GM12878 (cell line): ENCODE measurements around the gene MAPT. TPM values are rescaled to one million over a fixed set of nuclear protein-coding genes. Genes with fewer than 3 reads are reported as not detected.

Experiments used
- ATAC-seq: fragments of 200-7000 bp; cut with Tn5 transposase; 3 replicates; pipeline ENCODE4 v1.9.1; 2020; ENCODE audit warnings: mild to moderate bottlenecking, moderate library complexity
- BruUV-seq: library from RNA; stranded (reverse); fragments of 400-500 nt; replicated peaks from 2 replicates; lab custom pipeline; 2021; lab: Mats Ljungman, UMichigan
- CTCF ChIA-PET: fragments of 300-600 bp; sonication (Branson Sonifier 250); formaldehyde crosslinking; extraction: SDS; loops from one replicate; lab custom pipeline; 2021; ENCODE audit warnings: inconsistent platforms; lab: Yijun Ruan, JAX
- POLR2A ChIA-PET: fragments of 350-600 bp; formaldehyde crosslinking; extraction: SDS; loops from one replicate; lab custom pipeline; 2021; ENCODE audit warnings: inconsistent platforms; lab: Charles Lee
- RAD21 ChIA-PET: fragments of 300-600 bp; sonication (Branson Sonifier 250); formaldehyde crosslinking; loops from one replicate; lab custom pipeline; 2023; ENCODE audit warnings: antibody characterized with exemption; ENCODE audit not compliant: unreplicated experiment; lab: Charles Lee
- SMC1A ChIA-PET: fragments of 300-600 bp; sonication (Branson Sonifier 250); formaldehyde crosslinking; loops from one replicate; lab custom pipeline; 2023; ENCODE audit not compliant: unreplicated experiment, uncharacterized antibody; lab: Charles Lee
- DNase-seq: peaks from one replicate; pipeline ENCODE4 v3.0.0-alpha.2; 2011; ENCODE audit warnings: low read depth, low spot score
- FAIRE-seq: peaks from 3 replicates; lab custom pipeline; 2011; peaks lifted over from hg19 to GRCh38; lab: Jason Lieb, UNC
- H2AFZ ChIP-seq: 2 replicates; pipeline ENCODE4 v1.6.0; 2011; ENCODE audit warnings: low read depth, low read length, control low read depth; ENCODE audit not compliant: control insufficient read depth
- H3K27ac ChIP-seq: 2 replicates; pipeline ENCODE4 v1.5.1; 2011; ENCODE audit warnings: control low read depth; ENCODE audit not compliant: control insufficient read depth, insufficient read depth
- H3K27me3 ChIP-seq, 2 experiments: replicated peaks in 1 of 2; 2 replicates each; pipeline versions ENCODE4 v1.6.0 to v1.6.1; 2011; ENCODE audit warnings: low read length in 1 of 2; ENCODE audit not compliant: control insufficient read depth in 2 of 2, insufficient read depth in 2 of 2
- H3K36me3 ChIP-seq, 2 experiments: 2 replicates each; pipeline ENCODE4 v1.5.1; 2011; ENCODE audit warnings: low read length in 1 of 2; ENCODE audit not compliant: control insufficient read depth in 2 of 2, insufficient read depth in 2 of 2
- H3K4me1 ChIP-seq: 2 replicates; pipeline ENCODE4 v1.6.1; 2011; ENCODE audit warnings: mild to moderate bottlenecking, low read length, moderate library complexity, mixed read lengths; ENCODE audit not compliant: control insufficient read depth, insufficient read depth
- H3K4me2 ChIP-seq: 2 replicates; pipeline ENCODE4 v1.6.0; 2011; ENCODE audit warnings: control low read depth; ENCODE audit not compliant: control insufficient read depth, insufficient read depth
- H3K4me3 ChIP-seq: fragments of 200-600 bp; sonication (generic); 2 replicates; pipeline ENCODE4 v1.5.1; 2016
- H3K79me2 ChIP-seq: 2 replicates; pipeline ENCODE4 v1.6.0; 2011; ENCODE audit warnings: low read length; ENCODE audit not compliant: control insufficient read depth, insufficient read depth
- H3K9ac ChIP-seq: 2 replicates; pipeline ENCODE4 v1.8.0; 2011; ENCODE audit warnings: low read length, control low read depth, mixed read lengths; ENCODE audit not compliant: control insufficient read depth, insufficient read depth
- H3K9me3 ChIP-seq: replicated peaks from 3 replicates; pipeline ENCODE4 v1.5.1; 2011; ENCODE audit warnings: mild to moderate bottlenecking, low read length; ENCODE audit not compliant: control insufficient read depth, insufficient read depth
- H4K20me1 ChIP-seq: 2 replicates; pipeline ENCODE4 v1.6.0; 2011; ENCODE audit not compliant: control insufficient read depth, insufficient read depth
- CHD4 ChIP-seq: fragments of 200-600 bp; sonication (generic); IDR thresholded peaks from 2 replicates; pipeline ENCODE4 v1.6.1; 2016; ENCODE audit warnings: mild to moderate bottlenecking
- NFYA ChIP-seq: IDR thresholded peaks from 2 replicates; pipeline ENCODE4 v1.6.1; 2011; ENCODE audit warnings: low read depth, mild to moderate bottlenecking, low read length, improper control_type of control experiment, borderline replicate concordance
- ZNF217 ChIP-seq: fragments of 450-650 bp; IDR thresholded peaks from 2 replicates; pipeline ENCODE4 v1.6.1; 2017; ENCODE audit warnings: antibody characterized with exemption, mild to moderate bottlenecking
- WGBS: methylation state at CpG from one replicate; pipeline ENCODE4 v1.1.6; 2016; ENCODE audit warnings: low lambda C conversion rate; ENCODE audit not compliant: insufficient replicate concordance, insufficient coverage; ENCODE audit errors: missing lambda C conversion rate; 5-methylcytosine and 5-hydroxymethylcytosine counted together
- in situ Hi-C: fragments of 300-500 bp; cut with MboI; formaldehyde crosslinking; loops from 9 replicates; pipeline ENCODE4 v1.14.3; 2018; ENCODE audit warnings: mixed read lengths
- intact Hi-C: fragments of 100-400 bp; cut with micrococcal nuclease; formaldehyde crosslinking; loops from one replicate; pipeline ENCODE4 v1.14.2; 2022; ENCODE audit not compliant: unreplicated experiment
- polyA plus RNA-seq, 11 experiments: library from polyadenylated mRNA; depleted of rRNA in 4 of 11; unstranded in 6 of 11; stranded (reverse) in 5 of 11; fragments of >200 nt; fragmentation: Nextera tagmentation in 4 of 11; fragmentation: Illumina TruSeq in 1 of 11; extraction: Ambion mirVana in 4 of 11; extraction: Trizol in 1 of 11; gene quantifications; 1 replicate in 1 of 11; 2 replicates in 10 of 11; pipeline versions ENCODE4 v1.2.1 to v1.2.3, GENCODE V29; 2011 to 2016; ENCODE audit warnings: inconsistent platforms in 2 of 11, missing spikeins in 2 of 11, low read depth in 1 of 11
- total RNA-seq, 4 experiments: library from RNA; depleted of rRNA in 3 of 4; stranded (reverse); fragments of >200 nt in 3 of 4; fragmentation: Illumina TruSeq in 1 of 4; extraction: Trizol in 1 of 4; gene quantifications; 2 replicates each; pipeline versions ENCODE4 v1.2.1 to v1.2.3, GENCODE V29; 2013 to 2021
- TF ChIP-seq, protein P1 (sequence below): fragments of 450-650 bp; IDR thresholded peaks from 2 replicates; pipeline ENCODE4 v1.6.1; 2014; ENCODE audit warnings: mild to moderate bottlenecking

MAPT gene
- total and polyA plus RNA-seq, 10 of the 15 experiments (the other 5 are each of a cell fraction or from before 2014, with no cell fraction given) = under 0.01 to 0.05 (median 0.03) TPM; not detected in 7

DNA sequence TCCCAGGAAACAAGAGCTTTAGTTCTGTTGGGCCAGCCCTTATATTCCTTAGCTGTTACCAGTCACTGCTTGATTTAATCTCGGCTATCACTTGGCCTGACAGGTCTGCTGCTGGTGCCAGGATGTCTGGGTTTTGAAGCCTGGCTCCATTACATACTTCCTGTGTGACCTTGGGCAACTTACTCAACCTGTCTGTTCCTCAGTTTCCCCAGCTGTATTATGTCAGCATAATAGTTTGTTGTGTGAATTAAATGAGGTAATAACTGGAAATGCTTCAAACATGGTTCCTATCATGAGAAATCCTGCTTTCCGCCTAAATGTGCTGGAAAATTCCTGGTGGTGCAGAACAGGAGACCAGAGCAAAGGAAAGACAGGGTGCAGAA, 54.1 kb downstream of the MAPT start:
- WGBS = 50% methylated on average over 2 of the region's 2 CpGs
- RAD21 ChIA-PET = no interaction called here
- H2AFZ ChIP-seq = no peak overlapping the region
- no peak overlapping the region for H3K27ac ChIP-seq
- no peak overlapping the region for H3K4me3 ChIP-seq
- no peaks in the 10 kb centered on the region for H3K36me3 ChIP-seq
- POLR2A ChIA-PET = interaction anchor here (0.6 kb wide), 1 partner anchor 765 kb away, joined by 6 read pairs; no protein-coding TSS in a partner anchor
- intact Hi-C loops (no loop called here), in situ Hi-C loops (no loop called here)
- no peaks in the 10 kb centered on the region for H4K20me1 ChIP-seq
- H3K4me1 ChIP-seq = no peaks in the 10 kb centered on the region
- DNase-seq (no peak), ATAC-seq (no peak), FAIRE-seq (no peak)
- TF ChIP-seq NFYA (no peak), CHD4 (no peak), ZNF217 (no peak)
- TF ChIP-seq, protein P1, sequence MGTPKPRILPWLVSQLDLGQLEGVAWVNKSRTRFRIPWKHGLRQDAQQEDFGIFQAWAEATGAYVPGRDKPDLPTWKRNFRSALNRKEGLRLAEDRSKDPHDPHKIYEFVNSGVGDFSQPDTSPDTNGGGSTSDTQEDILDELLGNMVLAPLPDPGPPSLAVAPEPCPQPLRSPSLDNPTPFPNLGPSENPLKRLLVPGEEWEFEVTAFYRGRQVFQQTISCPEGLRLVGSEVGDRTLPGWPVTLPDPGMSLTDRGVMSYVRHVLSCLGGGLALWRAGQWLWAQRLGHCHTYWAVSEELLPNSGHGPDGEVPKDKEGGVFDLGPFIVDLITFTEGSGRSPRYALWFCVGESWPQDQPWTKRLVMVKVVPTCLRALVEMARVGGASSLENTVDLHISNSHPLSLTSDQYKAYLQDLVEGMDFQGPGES = no peak
- H3K4me2 ChIP-seq = no peak overlapping the region; the same call in 1 of the 2 replicates
- H3K9ac ChIP-seq = no peak overlapping the region
- CTCF ChIA-PET = interaction anchor here (0.5 to 1.3 kb wide), 5 partner anchors 8 to 161 kb away, joined by 3 to 5 read pairs (median 3); no protein-coding TSS in a partner anchor
- peaks cover 0 to 4% of the 10 kb centered on the region in 2 experiments; a peak in 3 of 4 replicates for H3K27me3 ChIP-seq
- SMC1A ChIA-PET = interaction anchor here (0.7 kb wide), 1 partner anchor 767 kb away, joined by 3 read pairs; no protein-coding TSS in a partner anchor
- no peaks in the 10 kb centered on the region for H3K79me2 ChIP-seq
- H3K9me3 ChIP-seq = no peaks in the 10 kb centered on the region
- BruUV-seq = no TSS peak
